Measurements from ENCODE around the gene SHISAL2A.

Gene SHISAL2A

GRCh38 chr1:52604063-52604770 lies 28.8 kb upstream of the SHISAL2A start:
- in situ Hi-C loops (cut with HindIII; ENCODE audit: low pct_ligation_motif_present, low sequenced_read_pairs) = no loop called here
- Histone ChIP-seq H3K27ac (no peak overlapping the region), H3K4me3 (ENCODE audit: low read depth, low read length) (no peak overlapping the region), H3K36me3 (replicated peaks) (no peaks in the 10 kb centered on the region), H3K27me3 (replicated peaks) (no peaks in the 10 kb centered on the region)
- DNase-seq = no peak
- TF ChIP-seq CTCF (IDR thresholded peaks at IDR 0.05; ENCODE audit: low read depth, low read length, missing control alignments) = no peak

- no peak for TF ChIP-seq CTCF (IDR thresholded peaks at IDR 0.05; ENCODE audit: low read depth, low read length, missing control alignments)
- in situ Hi-C loops (cut with HindIII; ENCODE audit: low pct_ligation_motif_present, low sequenced_read_pairs) = no loop called here
- H3K36me3 ChIP-seq (replicated peaks) = no peaks in the 10 kb centered on the region
- no peak for DNase-seq
- H3K27me3 ChIP-seq (replicated peaks) = no peaks in the 10 kb centered on the region
- no peak overlapping the region for H3K4me3 ChIP-seq (ENCODE audit: low read depth, low read length)
- no peak overlapping the region for H3K27ac ChIP-seq
Observed at GRCh38 chr1:52613636-52614373, 19.2 kb upstream of the SHISAL2A start.

- Histone ChIP-seq H3K27ac (no peak overlapping the region), H3K36me3 (replicated peaks) (no peaks in the 10 kb centered on the region), H3K4me3 (ENCODE audit: low read depth, low read length) (no peak overlapping the region), H3K27me3 (replicated peaks) (no peaks in the 10 kb centered on the region)
- no peak for TF ChIP-seq CTCF (IDR thresholded peaks at IDR 0.05; ENCODE audit: low read depth, low read length, missing control alignments)
- in situ Hi-C loops (cut with HindIII; ENCODE audit: low pct_ligation_motif_present, low sequenced_read_pairs) = no loop called here
- DNase-seq = no peak
Observed at GRCh38 chr1:52614671-52615070, 18.3 kb upstream of the SHISAL2A start.

GRCh38 chr1:52615489-52616042 lies 17.4 kb upstream of the SHISAL2A start:
- in situ Hi-C loops (cut with HindIII; ENCODE audit: low pct_ligation_motif_present, low sequenced_read_pairs) = no loop called here
- no peak for DNase-seq
- no peaks in the 10 kb centered on the region for H3K27me3 ChIP-seq (replicated peaks)

GRCh38 chr1:52621950-52622349 lies 11.0 kb upstream of the SHISAL2A start:
- Histone ChIP-seq H3K36me3 (replicated peaks) (no peaks in the 10 kb centered on the region), H3K4me3 (ENCODE audit: low read depth, low read length) (no peak overlapping the region), H3K27me3 (replicated peaks) (no peaks in the 10 kb centered on the region), H3K27ac (no peak overlapping the region)
- in situ Hi-C loops (cut with HindIII; ENCODE audit: low pct_ligation_motif_present, low sequenced_read_pairs) = no loop called here
- DNase-seq = no peak
- no peak for TF ChIP-seq CTCF (IDR thresholded peaks at IDR 0.05; ENCODE audit: low read depth, low read length, missing control alignments)

More at GRCh38 chr1:52615489-52616042, 17.4 kb upstream of the SHISAL2A start:
- Histone ChIP-seq H3K36me3 (replicated peaks) (no peaks in the 10 kb centered on the region), H3K27ac (no peak overlapping the region), H3K4me3 (ENCODE audit: low read depth, low read length) (no peak overlapping the region)
- no peak for TF ChIP-seq CTCF (IDR thresholded peaks at IDR 0.05; ENCODE audit: low read depth, low read length, missing control alignments)

Data from brain microvascular endothelial cell (primary cell).